NCI-H345 treated with DMSO at 0.1 percent for 48 hours (cell line): ENCODE measurements around the gene CHL1.

Experiments
- DNase-seq: peaks from one replicate; lab custom pipeline; 2025; ENCODE audit not compliant: unreplicated experiment; lab: John Stamatoyannopoulos, UW

CHL1 gene

DNA sequence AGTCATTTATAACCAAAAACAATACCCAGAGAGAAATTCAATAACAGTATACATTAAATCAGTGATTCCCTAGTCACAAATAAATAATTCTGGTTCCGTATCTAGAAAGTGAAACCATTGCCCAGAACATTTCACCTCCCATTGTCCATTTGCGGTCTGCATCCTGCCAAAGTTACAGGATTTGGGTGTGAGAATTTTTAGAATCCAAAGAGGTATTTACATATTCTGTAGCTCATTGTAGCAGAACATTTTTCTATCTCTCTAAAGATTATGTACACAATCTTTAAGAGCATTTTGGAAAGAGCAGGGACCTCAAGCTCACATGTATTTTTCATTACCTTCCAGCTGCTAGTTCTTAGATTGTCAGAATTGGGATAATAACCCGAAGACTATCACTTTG, 261.6 kb downstream of the CHL1 start:
- no peak for DNase-seq

DNA sequence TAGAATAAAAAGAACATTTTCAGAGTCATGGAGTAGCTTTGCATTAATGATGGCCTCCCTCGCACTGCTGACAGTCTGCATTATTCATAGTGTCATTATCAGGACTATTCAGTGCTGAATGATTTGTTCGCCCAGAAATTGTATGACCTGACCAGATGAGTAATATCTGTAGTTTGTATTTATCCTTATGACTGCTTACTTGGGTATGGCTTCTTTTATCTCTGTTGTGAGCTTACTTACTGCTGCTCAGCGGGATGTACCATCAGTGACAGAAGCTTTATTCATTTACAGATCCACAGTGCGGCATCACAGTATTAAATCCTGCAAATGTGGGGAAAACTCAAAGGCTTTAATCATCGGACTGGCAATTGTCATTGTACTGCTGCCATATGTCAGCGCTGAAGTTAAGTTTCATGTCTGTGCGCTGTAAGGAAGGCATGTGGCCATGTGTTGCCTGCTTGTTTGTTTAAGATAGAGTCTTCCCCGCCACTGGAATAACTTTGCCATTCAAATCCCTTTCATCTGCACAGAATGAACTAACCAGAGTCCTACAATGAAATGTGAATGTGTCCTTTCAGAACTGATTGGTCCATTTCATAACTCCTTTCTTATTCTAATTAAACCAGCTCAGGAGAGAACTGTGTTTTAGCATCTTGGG, 262.2 kb downstream of the CHL1 start:
- no peak for DNase-seq
